Endometrial microvascular endothelial cells (primary cell): ENCODE results near the gene CRIP1. TPM values are rescaled to one million over a fixed set of nuclear protein-coding genes. Genes with fewer than 3 reads are reported as not detected.

Experiments
- in situ Hi-C: cut with HindIII; loops from 2 replicates; pipeline ENCODE4 v1.10.0; 2017; ENCODE audit warnings: low sequenced_read_pairs, low pct_unique_long_range_greater_than_20kb; ENCODE audit errors: inconsistent ontology term
- total RNA-seq: library from RNA; depleted of rRNA; stranded (reverse); fragments of >200 nt; gene quantifications from one replicate; pipeline ENCODE4 v1.2.3, GENCODE V29; 2015; ENCODE audit errors: inconsistent ontology term

Gene CRIP1
- total RNA-seq, 1 donor from 2014 or later: not detected

DNA sequence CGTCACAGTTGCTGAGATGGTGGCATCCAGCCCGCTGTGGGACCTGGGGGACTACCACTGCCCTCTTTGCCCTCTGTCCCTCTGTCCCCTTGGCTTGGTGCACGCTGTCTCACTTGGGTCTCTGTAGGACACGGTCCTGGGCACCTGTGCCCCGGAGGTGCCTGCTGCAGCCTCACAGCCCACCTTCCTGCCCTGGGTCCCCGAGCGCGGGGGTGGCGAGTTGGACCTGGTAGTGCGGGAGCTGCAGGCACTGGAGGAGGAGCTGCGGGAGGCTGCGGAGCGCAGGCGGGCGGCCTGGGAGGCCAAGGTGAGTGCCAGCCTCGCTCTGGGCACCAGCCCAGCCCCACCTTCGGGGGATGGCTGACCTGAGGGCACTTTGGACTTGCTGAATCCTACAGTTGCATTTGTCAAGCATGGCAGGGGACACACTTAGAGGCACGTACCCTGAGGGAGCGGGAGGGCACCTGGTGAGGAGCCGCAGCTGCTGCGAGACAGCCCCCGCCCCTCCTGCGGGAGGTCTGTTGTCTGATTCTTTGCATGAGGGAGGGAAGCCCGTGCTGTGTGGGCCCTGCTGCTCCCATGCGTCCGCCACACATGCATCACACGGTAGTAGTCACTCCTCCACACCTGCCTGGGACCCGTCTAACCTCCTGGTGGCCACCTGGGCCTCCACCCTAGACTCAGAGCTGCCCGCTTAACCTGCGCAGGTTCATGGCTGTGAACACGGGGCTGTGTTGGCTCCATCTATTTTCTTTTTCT is 11.2 kb downstream of the CRIP1 start:
- in situ Hi-C loops: no loop called here

DNA sequence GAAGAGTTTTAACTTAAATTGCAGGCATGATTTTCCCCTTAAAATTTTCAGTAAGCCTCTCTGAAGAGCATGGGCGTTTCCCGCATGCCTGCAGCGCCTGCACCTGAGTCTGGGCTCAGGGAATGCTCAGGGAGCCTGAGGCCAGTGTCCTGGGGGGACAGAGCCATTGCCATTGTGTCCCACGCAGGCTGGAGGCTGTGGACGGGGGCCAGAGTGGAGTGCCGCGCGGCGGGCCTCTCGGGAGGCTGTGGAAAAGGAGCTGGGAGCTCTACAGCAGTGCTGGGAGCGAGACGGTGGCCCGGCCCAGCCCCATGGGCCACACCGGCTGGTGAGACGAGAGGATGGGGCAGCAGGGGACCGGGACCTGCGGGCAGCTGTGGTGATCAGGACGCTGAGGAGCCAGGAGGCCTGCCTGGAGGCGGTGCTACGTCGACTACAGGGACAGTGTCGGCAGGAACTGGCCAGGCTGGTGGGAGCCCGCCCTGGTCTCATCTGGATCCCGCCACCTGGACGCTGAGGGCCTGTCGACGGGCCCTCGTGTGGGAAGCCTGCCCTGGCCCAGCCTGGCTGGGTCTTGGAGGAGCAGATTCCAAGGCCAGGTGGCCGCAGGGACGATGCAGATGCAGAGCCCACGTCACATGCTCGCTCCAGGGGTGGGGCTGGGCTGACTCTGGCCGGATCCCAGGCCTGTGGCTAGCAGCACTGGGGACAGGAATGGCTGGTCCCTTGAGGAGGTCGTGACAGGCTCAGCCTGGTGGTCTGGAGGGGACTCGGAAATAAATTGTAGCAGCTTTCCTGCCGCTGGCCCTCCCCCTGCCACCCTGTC is 12.0 kb downstream of the CRIP1 start:
- in situ Hi-C loops: no loop called here

GRCh38 chr14:105499256-105500035 is 12.8 kb downstream of the CRIP1 start:
- in situ Hi-C loops: no loop called here

- in situ Hi-C loops: no loop called here
These were observed 13.5 kb downstream of the CRIP1 start for GRCh38 chr14:105500036-105500725.

DNA sequence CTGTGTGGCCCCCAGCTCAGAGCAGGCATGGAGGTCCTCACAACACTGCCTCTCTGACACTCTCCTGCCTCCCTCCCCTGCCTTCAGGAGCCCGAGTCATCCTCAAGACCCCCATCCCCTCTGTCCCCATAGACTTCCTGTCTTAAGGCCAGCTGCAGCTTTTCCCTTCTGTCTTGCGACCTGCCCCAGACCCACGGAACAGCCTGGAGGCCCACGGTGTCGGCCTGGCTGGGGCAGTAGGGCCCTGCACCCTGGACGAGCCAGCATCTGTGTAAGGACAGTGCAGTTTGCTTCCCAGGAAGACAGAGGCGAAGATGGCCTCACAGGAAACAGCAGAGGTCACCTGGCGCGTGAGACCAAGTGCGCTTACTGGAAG is 14.0 kb downstream of the CRIP1 start:
- in situ Hi-C loops: no loop called here

GRCh38 chr14:105501504-105502291 is 15.0 kb downstream of the CRIP1 start:
- in situ Hi-C loops: no loop called here

DNA sequence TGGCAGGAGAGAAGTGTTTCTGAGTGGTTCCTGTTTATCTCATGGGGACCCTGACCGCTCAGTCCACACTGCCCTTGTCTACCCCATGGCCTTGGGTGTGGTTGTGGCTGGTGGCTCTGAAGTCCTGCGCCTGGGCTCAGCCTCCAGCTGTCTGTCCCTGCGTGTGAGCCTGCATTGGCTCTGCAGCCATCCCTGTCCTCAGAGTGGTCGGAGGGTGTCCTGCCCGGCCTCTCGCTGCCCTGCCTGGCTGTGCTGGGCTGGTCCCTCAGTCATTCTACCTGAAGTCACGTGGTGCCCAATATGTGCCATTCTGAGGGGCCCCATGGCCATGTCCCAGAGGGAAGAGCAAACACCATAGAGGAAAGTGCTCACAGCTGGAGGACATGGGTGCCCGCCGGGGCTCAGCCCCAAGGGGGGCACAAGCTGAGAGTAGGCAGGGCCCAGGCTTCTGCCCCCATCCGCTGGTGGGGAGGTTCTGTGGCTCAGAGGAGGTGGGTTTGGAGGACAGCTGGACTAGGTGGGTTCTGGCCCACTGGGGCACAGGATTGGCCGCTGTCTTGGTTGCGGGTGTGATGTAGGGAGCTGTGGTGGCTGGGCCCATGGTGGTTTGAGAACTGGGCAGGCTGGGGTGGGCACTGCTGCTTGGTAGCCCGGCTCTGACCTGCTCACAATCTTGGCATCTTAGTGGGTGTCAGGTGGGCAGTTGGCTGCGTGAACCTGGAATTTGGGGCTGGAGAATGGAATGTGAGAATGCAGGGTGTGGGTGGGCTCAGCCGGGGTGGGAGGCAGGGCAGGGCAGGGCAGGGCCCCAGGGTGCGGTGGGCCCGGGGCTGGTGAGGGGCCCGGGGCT is 16.0 kb downstream of the CRIP1 start:
- in situ Hi-C loops: no loop called here

GRCh38 chr14:105503296-105503640 is 16.6 kb downstream of the CRIP1 start:
- in situ Hi-C loops: no loop called here

GRCh38 chr14:105503935-105504692 is 17.4 kb downstream of the CRIP1 start:
- in situ Hi-C loops: no loop called here

- in situ Hi-C loops: no loop called here
These were observed 18.4 kb downstream of the CRIP1 start for GRCh38 chr14:105505101-105505500.

- in situ Hi-C loops: no loop called here
These were observed 20.6 kb downstream of the CRIP1 start for GRCh38 chr14:105507247-105507646.

DNA sequence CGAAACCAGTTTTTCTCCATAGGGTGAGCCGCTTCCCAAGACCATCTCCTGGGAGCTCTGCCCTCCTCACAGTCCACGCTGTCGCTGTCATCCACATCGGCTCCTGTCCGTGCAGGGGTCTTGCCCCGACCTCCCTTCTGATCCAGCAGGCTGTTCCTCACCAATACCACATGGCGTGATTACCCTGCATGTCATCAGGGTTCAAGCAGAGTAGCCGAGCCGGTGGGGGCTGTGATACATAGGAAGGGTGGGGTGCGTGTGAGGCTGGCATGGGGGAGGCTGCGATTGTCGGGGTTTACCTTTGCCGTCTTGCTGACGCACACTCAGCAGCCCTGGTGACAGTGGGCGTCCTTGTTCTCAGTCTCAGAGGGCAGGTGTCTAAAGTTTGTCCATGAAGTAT is 21.4 kb downstream of the CRIP1 start:
- in situ Hi-C loops: no loop called here

- in situ Hi-C loops: no loop called here
These were observed 21.9 kb downstream of the CRIP1 start for GRCh38 chr14:105508601-105509000.

GRCh38 chr14:105517096-105517495 is 30.4 kb downstream of the CRIP1 start:
- in situ Hi-C loops: no loop called here

DNA sequence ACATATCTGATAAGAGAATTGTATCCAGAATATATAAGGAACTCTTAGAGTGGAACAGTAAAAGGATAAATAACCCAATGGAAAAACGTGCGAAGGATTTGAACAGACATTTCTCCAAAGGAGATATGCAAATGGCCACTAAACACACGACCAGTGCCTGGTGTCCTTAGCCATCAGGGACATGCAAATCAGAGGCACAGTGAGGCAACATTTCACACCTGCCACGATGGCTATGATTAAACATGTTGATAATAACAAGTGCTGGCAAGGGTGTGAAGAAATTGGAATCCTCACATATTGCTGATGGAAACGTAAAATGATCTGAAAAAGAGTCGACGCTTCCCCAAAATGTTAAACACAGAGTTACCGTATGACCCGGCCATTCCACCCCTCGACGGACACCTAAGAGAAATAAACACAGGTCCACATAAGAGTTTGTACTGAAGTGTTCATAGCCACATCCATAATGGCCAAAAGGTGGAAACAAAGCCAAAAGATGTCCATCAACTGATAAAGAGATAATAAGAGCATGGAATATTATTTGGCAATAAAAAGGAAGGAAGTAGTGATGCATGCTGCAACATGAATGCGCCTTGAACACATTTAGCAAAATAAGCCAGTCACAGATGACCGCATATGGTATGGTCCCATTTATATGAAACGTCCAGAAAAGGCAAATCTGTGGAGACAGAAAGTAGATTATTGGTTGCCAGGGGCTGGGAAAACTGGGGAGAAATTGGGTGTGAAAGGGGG is 33.4 kb downstream of the CRIP1 start:
- in situ Hi-C loops: no loop called here

- in situ Hi-C loops: no loop called here
These were observed 38.6 kb downstream of the CRIP1 start for GRCh38 chr14:105525326-105525725.
